ENCODE data around the gene OR1K1. TPM values are rescaled to one million over a fixed set of nuclear protein-coding genes. Genes with fewer than 3 reads are reported as not detected.

OR1K1 gene, protein sequence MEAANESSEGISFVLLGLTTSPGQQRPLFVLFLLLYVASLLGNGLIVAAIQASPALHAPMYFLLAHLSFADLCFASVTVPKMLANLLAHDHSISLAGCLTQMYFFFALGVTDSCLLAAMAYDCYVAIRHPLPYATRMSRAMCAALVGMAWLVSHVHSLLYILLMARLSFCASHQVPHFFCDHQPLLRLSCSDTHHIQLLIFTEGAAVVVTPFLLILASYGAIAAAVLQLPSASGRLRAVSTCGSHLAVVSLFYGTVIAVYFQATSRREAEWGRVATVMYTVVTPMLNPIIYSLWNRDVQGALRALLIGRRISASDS
- not detected for total RNA-seq

DNA sequence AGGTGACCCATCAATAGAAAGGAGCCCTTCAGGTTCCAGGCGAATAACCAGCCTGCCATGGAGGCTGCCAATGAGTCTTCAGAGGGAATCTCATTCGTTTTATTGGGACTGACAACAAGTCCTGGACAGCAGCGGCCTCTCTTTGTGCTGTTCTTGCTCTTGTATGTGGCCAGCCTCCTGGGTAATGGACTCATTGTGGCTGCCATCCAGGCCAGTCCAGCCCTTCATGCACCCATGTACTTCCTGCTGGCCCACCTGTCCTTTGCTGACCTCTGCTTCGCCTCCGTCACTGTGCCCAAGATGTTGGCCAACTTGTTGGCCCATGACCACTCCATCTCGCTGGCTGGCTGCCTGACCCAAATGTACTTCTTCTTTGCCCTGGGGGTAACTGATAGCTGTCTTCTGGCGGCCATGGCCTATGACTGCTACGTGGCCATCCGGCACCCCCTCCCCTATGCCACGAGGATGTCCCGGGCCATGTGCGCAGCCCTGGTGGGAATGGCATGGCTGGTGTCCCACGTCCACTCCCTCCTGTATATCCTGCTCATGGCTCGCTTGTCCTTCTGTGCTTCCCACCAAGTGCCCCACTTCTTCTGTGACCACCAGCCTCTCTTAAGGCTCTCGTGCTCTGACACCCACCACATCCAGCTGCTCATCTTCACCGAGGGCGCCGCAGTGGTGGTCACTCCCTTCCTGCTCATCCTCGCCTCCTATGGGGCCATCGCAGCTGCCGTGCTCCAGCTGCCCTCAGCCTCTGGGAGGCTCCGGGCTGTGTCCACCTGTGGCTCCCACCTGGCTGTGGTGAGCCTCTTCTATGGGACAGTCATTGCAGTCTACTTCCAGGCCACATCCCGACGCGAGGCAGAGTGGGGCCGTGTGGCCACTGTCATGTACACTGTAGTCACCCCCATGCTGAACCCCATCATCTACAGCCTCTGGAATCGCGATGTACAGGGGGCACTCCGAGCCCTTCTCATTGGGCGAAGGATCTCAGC is at the start of gene OR1K1:
TSS of gene OR1K1 (plus strand) at position 58 of the 995 bp plus-strand sequence. CDS start at position 58, 0 bp downstream.
- Histone ChIP-seq H3K27me3 (no peaks in the 10 kb centered on the region), H3K4me3 (no peak within 1 kb of the TSS), H3K36me3 (no peaks in the 10 kb centered on the region), H3K27ac (no peak within 1 kb of the TSS), H3K4me1 (no peaks in the 10 kb centered on the region), H3K9me3 (no peaks in the 10 kb centered on the region)
- TF ChIP-seq, protein P1, sequence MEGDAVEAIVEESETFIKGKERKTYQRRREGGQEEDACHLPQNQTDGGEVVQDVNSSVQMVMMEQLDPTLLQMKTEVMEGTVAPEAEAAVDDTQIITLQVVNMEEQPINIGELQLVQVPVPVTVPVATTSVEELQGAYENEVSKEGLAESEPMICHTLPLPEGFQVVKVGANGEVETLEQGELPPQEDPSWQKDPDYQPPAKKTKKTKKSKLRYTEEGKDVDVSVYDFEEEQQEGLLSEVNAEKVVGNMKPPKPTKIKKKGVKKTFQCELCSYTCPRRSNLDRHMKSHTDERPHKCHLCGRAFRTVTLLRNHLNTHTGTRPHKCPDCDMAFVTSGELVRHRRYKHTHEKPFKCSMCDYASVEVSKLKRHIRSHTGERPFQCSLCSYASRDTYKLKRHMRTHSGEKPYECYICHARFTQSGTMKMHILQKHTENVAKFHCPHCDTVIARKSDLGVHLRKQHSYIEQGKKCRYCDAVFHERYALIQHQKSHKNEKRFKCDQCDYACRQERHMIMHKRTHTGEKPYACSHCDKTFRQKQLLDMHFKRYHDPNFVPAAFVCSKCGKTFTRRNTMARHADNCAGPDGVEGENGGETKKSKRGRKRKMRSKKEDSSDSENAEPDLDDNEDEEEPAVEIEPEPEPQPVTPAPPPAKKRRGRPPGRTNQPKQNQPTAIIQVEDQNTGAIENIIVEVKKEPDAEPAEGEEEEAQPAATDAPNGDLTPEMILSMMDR (IDR thresholded peaks at IDR 0.05), result no peak
- TF ChIP-seq POLR2AphosphoS5 (IDR thresholded peaks at IDR 0.05; ENCODE audit: insufficient read depth in 1 of 2, low read depth in 1 of 2) (no peak), POLR2A (IDR thresholded peaks at IDR 0.05) (no peak)
- DNase-seq (ENCODE audit: extremely low spot score in 2 of 2), result peak in 1 of 2 donors; percentile 56
- intact Hi-C loops (cut with DNase I), result loop anchor here (10.0 kb wide), 1 partner anchor 336 kb away; no protein-coding TSS in a partner anchor

- TF ChIP-seq, protein P1 (IDR thresholded peaks at IDR 0.05), result no peak
- no peak for TF ChIP-seq POLR2A (IDR thresholded peaks at IDR 0.05)
- no peak for TF ChIP-seq POLR2AphosphoS5 (IDR thresholded peaks at IDR 0.05; ENCODE audit: insufficient read depth in 1 of 2, low read depth in 1 of 2)
- Histone ChIP-seq H3K36me3 (no peaks in the 10 kb centered on the region), H3K27me3 (no peaks in the 10 kb centered on the region), H3K4me3 (no peak overlapping the region), H3K4me1 (no peaks in the 10 kb centered on the region), H3K27ac (no peak overlapping the region), H3K9me3 (no peaks in the 10 kb centered on the region)
- DNase-seq (ENCODE audit: extremely low spot score in 2 of 2), result no peak
- intact Hi-C loops (cut with DNase I), result no loop called here
These were observed 45.1 kb upstream of the OR1K1 start for GRCh38 chr9:122754825-122755224.

- H3K4me3 ChIP-seq, result no peak overlapping the region
- TF ChIP-seq POLR2AphosphoS5 (IDR thresholded peaks at IDR 0.05; ENCODE audit: insufficient read depth in 1 of 2, low read depth in 1 of 2) (no peak), POLR2A (IDR thresholded peaks at IDR 0.05) (no peak)
- TF ChIP-seq, protein P1 (IDR thresholded peaks at IDR 0.05), result no peak
- no peak for DNase-seq (ENCODE audit: extremely low spot score in 2 of 2)
- no peaks in the 10 kb centered on the region for H3K4me1 ChIP-seq
- H3K27me3 ChIP-seq, result no peaks in the 10 kb centered on the region
- H3K9me3 ChIP-seq, result peaks cover 11% of the 10 kb centered on the region
- intact Hi-C loops (cut with DNase I), result no loop called here
- H3K27ac ChIP-seq, result no peak overlapping the region
- H3K36me3 ChIP-seq, result no peaks in the 10 kb centered on the region
These were observed 32.1 kb upstream of the OR1K1 start for GRCh38 chr9:122767817-122768216.

GRCh38 chr9:122777052-122777451 is 22.9 kb upstream of the OR1K1 start:
- Histone ChIP-seq H3K9me3 (no peaks in the 10 kb centered on the region), H3K4me3 (no peak overlapping the region), H3K27ac (no peak overlapping the region), H3K4me1 (no peaks in the 10 kb centered on the region), H3K27me3 (no peaks in the 10 kb centered on the region), H3K36me3 (no peaks in the 10 kb centered on the region)
- TF ChIP-seq POLR2AphosphoS5 (IDR thresholded peaks at IDR 0.05; ENCODE audit: insufficient read depth in 1 of 2, low read depth in 1 of 2), result no peak
- TF ChIP-seq, protein P1 (IDR thresholded peaks at IDR 0.05), result no peak
- no peak for TF ChIP-seq POLR2A (IDR thresholded peaks at IDR 0.05)
- intact Hi-C loops (cut with DNase I), result no loop called here
- no peak for DNase-seq (ENCODE audit: extremely low spot score in 2 of 2)

Data from vagina (tissue), 2 donors.